Type B pancreatic cell (in vitro differentiated cells): Measurements from ENCODE around the gene COL5A2. TPM values are rescaled to one million over a fixed set of nuclear protein-coding genes. Genes with fewer than 3 reads are reported as not detected.

Experiments
- DNase-seq: peaks from one replicate; pipeline ENCODE4 v3.0.0; 2021; ENCODE audit warnings: mixed read lengths; ENCODE audit not compliant: unreplicated experiment; ENCODE audit errors: extremely low spot score
- H3K27ac Mint-ChIP-seq: 2 replicates; pipeline ENCODE4 v1.8.0; 2021; ENCODE audit warnings: mild to moderate bottlenecking, mixed read lengths
- H3K27me3 Mint-ChIP-seq: 2 replicates; pipeline ENCODE4 v1.8.0; 2021; ENCODE audit warnings: mixed read lengths
- H3K36me3 Mint-ChIP-seq: 2 replicates; pipeline ENCODE4 v1.8.0; 2021; ENCODE audit warnings: mixed read lengths
- H3K4me1 Mint-ChIP-seq: one replicate; pipeline ENCODE4 v1.8.0; 2021; ENCODE audit warnings: mixed read lengths; ENCODE audit not compliant: unreplicated experiment
- H3K4me3 Mint-ChIP-seq: 2 replicates; pipeline ENCODE4 v1.8.0; 2021; ENCODE audit warnings: mild to moderate bottlenecking, mixed read lengths
- H3K9me3 Mint-ChIP-seq: 2 replicates; pipeline ENCODE4 v1.8.0; 2021; ENCODE audit warnings: mixed read lengths
- total RNA-seq: library from RNA; stranded (reverse); gene quantifications from 2 replicates; pipeline ENCODE4 v1.2.1, GENCODE V29; 2021; ENCODE audit warnings: low replicate concordance
- TF ChIP-seq, protein P1 (sequence below): fragments of 200-600 bp; sonication (generic); conservative IDR thresholded peaks from 2 replicates; pipeline ENCODE4 v1.5.0; 2021; ENCODE audit warnings: antibody characterized with exemption, mild to moderate bottlenecking

The COL5A2 gene
- total RNA-seq, 1 donor from 2014 or later = 137 TPM

DNA sequence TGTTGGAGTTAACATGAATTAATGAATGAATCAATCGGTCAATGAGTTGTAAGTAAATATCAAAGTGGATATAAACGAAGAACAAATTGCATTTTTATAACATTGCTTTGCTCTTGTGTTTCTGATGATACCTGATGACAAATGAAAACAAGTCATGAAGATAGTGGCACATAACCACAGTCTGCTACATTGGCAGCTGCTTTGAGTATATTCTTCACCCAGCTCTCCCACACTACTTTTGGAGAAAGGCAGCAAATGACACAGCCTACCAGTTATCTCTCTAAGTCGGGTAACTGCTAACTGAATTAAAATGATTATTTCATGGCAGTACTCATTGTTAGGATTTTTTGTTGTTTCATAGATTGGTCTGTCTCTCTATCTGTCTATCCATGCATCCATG lies 76.8 kb downstream of the COL5A2 start:
- H3K27ac Mint-ChIP-seq = no peak overlapping the region
- H3K4me3 Mint-ChIP-seq = no peak overlapping the region
- TF ChIP-seq, protein P1, sequence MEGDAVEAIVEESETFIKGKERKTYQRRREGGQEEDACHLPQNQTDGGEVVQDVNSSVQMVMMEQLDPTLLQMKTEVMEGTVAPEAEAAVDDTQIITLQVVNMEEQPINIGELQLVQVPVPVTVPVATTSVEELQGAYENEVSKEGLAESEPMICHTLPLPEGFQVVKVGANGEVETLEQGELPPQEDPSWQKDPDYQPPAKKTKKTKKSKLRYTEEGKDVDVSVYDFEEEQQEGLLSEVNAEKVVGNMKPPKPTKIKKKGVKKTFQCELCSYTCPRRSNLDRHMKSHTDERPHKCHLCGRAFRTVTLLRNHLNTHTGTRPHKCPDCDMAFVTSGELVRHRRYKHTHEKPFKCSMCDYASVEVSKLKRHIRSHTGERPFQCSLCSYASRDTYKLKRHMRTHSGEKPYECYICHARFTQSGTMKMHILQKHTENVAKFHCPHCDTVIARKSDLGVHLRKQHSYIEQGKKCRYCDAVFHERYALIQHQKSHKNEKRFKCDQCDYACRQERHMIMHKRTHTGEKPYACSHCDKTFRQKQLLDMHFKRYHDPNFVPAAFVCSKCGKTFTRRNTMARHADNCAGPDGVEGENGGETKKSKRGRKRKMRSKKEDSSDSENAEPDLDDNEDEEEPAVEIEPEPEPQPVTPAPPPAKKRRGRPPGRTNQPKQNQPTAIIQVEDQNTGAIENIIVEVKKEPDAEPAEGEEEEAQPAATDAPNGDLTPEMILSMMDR = no peak
- H3K4me1 Mint-ChIP-seq = no peaks in the 10 kb centered on the region
- H3K36me3 Mint-ChIP-seq = no peaks in the 10 kb centered on the region
- no peaks in the 10 kb centered on the region for H3K9me3 Mint-ChIP-seq
- DNase-seq = no peak
- no peaks in the 10 kb centered on the region for H3K27me3 Mint-ChIP-seq

DNA sequence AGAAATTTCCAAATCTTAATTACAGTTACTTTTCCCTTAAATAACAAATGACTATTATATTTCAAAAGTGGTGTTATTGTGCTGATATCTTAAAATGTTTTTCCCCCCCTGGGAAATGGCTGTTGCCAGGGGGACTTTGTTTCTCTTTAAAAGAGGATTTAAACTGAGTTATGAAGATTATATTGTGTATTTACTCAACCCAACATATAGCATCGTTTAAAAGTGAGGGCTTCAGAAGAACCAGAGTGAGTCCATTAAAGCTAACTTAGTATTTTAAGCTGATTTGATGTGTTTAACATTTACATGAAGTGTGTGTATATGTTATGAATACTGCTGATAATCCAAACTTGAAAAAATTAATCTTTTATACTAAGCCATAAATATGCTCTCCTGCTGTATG lies 81.6 kb downstream of the COL5A2 start:
- H3K27me3 Mint-ChIP-seq = no peaks in the 10 kb centered on the region
- TF ChIP-seq, protein P1 = no peak
- H3K27ac Mint-ChIP-seq = no peak overlapping the region
- H3K4me1 Mint-ChIP-seq = peaks cover 2% of the 10 kb centered on the region
- no peak for DNase-seq
- no peaks in the 10 kb centered on the region for H3K9me3 Mint-ChIP-seq
- H3K4me3 Mint-ChIP-seq = no peak overlapping the region
- peaks cover 8% of the 10 kb centered on the region for H3K36me3 Mint-ChIP-seq

DNA sequence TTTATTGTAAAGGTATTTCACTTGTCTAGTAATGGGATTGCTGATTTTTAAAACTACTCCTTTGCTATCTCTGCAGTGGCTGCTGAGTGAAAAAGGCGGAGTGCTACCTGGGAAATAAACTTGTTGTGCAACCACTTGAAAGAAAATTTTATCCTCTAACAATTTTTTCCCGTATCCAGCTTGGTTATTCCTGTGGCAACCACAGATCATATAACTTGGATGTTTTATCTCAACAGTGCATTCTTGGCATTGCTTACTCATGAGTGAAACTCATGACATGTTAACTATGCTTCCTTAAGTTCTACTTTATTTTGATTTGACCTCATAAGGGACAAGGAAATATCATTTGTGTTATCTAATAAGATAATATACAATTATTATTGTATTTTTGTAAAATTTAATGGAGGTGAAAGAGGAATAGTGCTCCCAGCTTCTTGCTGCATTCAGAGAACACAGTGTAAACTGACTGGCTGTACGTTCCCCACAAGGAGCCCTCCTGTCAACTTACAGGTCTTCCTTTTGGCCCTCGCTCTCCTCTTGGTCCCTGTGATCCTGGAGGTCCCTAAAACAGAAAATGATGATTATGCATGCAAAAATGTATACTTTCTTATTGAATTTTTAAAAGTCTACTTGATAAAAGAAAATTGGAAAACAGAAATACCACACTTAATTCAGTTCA lies 82.7 kb downstream of the COL5A2 start:
- no peak overlapping the region for H3K4me3 Mint-ChIP-seq
- DNase-seq = no peak
- H3K27me3 Mint-ChIP-seq = no peaks in the 10 kb centered on the region
- TF ChIP-seq, protein P1 = no peak
- H3K36me3 Mint-ChIP-seq = peaks cover 10% of the 10 kb centered on the region
- no peak overlapping the region for H3K27ac Mint-ChIP-seq
- peaks cover 5% of the 10 kb centered on the region for H3K4me1 Mint-ChIP-seq
- no peaks in the 10 kb centered on the region for H3K9me3 Mint-ChIP-seq

DNA sequence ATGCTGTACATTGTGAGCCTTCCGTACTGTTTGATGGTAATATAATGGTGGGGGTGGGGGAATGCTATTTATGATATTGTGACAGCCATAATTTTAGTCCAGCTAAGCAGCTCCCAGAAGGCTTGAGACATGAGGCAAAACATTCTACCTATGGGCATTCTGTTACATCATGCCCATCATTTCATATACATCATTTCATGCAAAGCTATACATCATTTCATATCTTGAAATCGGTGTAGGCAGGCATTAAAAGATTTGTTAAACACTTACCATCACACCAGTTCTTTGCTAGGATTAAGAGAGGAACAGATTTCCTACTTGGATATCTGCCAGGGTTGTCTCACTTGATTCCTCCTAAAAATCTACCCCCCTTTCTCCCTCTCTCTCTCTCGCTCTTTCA lies 84.5 kb downstream of the COL5A2 start:
- no peak overlapping the region for H3K4me3 Mint-ChIP-seq
- peaks cover 14% of the 10 kb centered on the region for H3K36me3 Mint-ChIP-seq

DNA sequence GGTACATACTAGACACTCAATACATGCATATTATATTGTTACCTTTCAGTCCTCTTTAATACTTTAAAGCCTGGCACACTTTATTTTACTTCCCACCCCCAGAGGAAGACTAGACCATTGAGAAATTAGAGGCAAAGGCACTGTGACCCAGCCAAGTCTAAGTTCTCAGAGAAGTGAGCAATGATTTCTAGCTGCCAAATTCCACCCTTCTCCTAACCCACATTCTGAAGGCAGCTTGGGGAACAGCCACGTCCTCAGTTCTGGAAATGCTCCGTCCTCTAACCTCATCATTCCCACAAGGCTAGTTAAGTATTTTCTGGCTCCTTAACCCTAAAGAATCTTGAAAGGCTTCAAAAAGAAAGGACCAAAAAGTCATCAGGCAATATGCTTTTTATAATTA lies 86.6 kb downstream of the COL5A2 start:
- Mint-ChIP-seq H3K9me3 (no peaks in the 10 kb centered on the region), H3K27ac (no peak overlapping the region), H3K36me3 (peaks cover 21% of the 10 kb centered on the region), H3K4me3 (no peak overlapping the region), H3K27me3 (no peaks in the 10 kb centered on the region), H3K4me1 (peaks cover 9% of the 10 kb centered on the region)
- no peak for DNase-seq
- TF ChIP-seq, protein P1 = no peak

More for the DNA sequence above, 84.5 kb downstream of the COL5A2 start:
- DNase-seq = no peak
- H3K27ac Mint-ChIP-seq = peak overlapping the region; percentile 5
- TF ChIP-seq, protein P1 = no peak
- peaks cover 5% of the 10 kb centered on the region for H3K4me1 Mint-ChIP-seq
- no peaks in the 10 kb centered on the region for H3K27me3 Mint-ChIP-seq
- no peaks in the 10 kb centered on the region for H3K9me3 Mint-ChIP-seq

DNA sequence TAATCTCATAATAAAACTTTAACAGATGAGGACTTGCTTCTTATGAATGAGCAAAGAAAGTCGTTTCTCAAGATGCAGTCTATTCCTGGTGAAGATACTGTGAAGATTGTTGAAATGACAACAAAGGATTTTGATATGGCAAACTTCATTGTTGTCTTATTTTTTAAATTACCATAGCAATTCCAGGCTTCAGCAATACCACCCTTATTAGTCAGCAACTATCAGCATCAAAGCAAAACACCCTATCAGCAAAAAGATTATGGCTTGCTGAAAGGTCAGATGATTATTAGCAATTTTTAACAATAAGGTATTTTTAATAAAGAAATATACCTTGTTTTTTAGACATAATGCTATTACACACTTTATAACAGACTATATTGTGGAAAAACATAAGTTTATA lies 88.3 kb downstream of the COL5A2 start:
- no peak for DNase-seq
- Mint-ChIP-seq H3K36me3 (peaks cover 24% of the 10 kb centered on the region), H3K4me1 (peaks cover 9% of the 10 kb centered on the region), H3K9me3 (no peaks in the 10 kb centered on the region), H3K27me3 (no peaks in the 10 kb centered on the region), H3K27ac (no peak overlapping the region), H3K4me3 (no peak overlapping the region)
- TF ChIP-seq, protein P1 = no peak
